Hematopoietic multipotent progenitor cell treated with erythropoietin and hydrocortisone succinate and interleukin-3 and kit ligand, for 8 days (in vitro differentiated cells): Measurements from ENCODE around the gene ASAP3.
"Not testable (repeated sequence)": the region's sequence is repeated elsewhere in the genome, so short reads cannot be mapped to it uniquely, and the experiment has no call there.

ENCODE experiments used
- DNase-seq: peaks from one replicate; pipeline ENCODE4 v3.0.0-alpha.2; 2015

Gene ASAP3

DNA sequence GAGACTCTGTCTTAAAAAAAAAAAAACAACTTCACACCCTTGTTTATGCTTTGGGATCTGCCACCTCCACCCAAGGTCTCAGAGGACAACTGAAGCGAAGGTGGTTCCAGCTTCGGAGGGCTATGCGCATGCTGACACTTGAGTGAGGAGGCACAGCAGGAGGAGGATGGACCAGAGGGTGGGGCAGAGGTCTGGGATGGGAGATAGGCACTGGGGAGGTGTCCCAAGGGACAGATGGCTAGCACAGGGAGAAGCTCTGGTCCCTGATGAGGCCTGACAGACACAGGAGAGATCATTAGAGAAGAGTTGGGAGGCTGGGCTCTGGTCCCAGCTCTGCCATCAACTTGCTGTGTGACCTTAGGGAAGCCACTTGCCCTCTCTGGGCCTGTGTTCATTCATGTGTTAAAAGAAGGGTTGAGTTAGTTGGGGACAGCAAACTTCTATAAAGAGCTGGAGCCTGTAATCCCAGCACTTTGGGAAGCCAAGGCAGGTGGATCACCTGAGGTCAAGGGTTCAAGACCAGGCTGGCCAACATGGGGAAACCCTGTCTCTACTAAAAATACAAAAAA lies 30.2 kb upstream of the ASAP3 start:
- DNase-seq, result peak; percentile 90

GRCh38 chr1:23509896-23510295 lies 25.9 kb upstream of the ASAP3 start:
- DNase-seq, result no peak

- DNase-seq, result no peak
These were observed 22.6 kb upstream of the ASAP3 start for GRCh38 chr1:23506376-23507107.

GRCh38 chr1:23505851-23506250 lies 21.9 kb upstream of the ASAP3 start:
- no peak for DNase-seq

DNA sequence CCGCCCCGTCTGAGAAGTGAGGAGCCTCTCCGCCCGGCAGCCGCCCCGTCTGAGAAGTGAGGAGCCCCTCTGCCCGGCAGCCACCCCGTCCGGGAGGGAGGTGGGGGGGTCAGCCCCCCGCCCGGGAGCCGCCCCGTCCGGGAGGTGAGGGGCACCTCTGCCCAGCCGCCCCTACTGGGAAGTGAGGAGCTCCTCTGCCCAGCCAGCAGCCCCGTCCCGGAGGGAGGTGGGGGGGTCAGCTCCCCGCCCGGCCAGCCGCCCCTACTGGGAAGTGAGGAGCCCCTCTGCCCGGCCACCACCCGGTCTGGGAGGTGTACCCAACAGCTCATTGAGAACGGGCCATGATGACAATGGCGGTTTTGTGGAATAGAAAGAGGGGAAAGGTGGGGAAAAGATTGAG lies 20.2 kb upstream of the ASAP3 start:
- DNase-seq, result not testable (repeated sequence)

- DNase-seq, result no peak
These were observed 19.0 kb upstream of the ASAP3 start for GRCh38 chr1:23502951-23503350.

- no peak for DNase-seq
These were observed 16.5 kb upstream of the ASAP3 start for GRCh38 chr1:23500466-23500865.

- DNase-seq, result no peak
These were observed 13.9 kb upstream of the ASAP3 start for GRCh38 chr1:23497777-23498439.

DNA sequence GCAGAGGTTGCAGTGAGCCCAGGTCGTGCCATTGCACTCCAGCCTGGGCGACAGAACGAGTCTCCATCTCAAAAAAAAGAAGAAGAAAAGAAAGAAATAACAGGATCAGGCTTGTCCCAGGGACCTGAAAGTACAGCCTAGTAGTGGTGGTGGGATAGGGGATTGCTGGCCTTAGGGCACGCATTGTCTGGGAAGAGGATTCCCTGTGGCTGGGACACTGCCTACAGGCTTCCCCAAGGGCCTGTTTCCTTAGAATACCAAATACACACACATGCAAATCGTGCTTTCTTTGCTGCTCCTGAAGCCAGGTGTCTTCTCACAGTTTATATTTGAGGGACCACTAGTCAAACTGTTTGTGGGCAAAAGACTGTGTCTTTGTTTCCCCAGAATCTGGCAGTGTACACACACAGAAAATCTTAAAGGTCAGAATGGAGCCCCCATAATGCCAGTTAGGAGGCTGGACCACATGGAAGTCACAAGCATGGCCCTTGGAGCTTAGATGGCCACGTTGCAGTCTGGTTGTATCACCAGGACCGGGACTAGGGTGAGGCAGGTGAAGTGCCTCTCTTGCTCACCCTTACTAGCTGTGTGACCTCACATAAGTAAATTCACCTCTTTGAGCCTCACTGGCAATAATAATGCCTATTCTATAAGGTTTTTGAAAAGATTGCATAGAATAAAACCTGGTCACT lies 12.7 kb upstream of the ASAP3 start:
- no peak for DNase-seq

DNA sequence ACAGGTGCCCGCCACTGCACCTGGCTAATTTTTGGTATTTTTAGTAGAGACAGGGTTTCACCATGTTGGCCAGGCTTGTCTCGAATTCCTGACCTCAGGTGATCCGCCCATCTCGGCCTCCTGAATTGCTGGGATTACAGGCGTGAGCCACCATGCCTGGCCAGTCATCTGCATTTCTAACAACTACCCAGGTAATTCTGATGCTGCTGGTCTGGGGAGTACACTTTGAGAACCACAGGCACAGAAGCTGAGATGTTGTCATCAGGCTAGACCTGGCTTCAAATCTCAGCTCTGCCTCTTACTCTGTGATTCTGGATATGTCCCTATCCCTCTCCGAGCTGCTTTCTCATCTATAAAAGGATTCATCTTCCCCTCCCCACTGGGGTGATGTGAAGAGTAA lies 10.9 kb upstream of the ASAP3 start:
- not testable (repeated sequence) for DNase-seq

DNA sequence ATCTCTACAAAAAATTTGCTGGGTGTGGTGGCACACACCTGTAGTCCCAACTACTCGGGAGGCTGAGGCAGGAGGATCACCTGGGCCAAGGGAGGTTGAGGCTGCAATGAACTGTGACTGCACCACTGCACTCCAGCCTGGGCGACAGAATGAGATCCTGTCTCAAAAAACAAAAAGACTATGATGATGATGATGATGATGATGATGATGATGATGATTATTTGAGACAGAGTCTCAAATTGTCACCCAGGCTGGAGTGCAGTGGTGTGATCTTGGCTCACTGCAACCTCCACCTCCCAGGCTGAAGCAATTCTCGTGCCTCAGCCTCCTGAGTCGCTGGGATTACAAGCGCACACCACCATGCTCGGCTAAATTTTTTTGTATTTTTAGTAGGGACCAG lies 8.8 kb upstream of the ASAP3 start:
- not testable (repeated sequence) for DNase-seq

DNA sequence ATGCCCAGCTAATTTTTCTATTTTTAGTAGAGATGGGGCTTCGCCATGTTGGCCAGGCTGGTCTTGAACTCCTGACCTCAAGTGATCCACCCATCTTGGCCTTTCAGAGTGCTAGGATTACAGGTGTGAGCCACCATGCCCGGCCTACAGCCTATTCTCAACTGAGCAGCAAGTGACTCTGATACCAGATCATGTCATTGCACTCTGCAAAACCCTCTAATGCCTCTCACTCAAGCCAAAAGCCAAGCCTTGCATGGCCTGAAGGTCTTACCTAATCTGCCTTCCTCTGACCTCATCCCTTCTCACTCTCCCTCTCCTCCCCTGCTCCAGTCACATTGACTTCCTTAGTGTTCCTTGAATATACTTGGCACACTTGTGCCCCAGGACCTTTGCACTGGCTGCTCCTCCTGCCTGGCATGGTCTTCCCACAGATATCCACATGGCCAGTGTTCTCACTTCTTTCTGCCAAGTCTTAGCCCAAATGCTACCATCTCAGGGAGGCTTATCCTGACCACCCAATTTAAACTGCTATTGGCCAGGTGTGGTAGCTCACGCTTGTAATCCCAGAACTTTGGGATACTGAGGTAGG lies 8.2 kb upstream of the ASAP3 start:
- no peak for DNase-seq

DNA sequence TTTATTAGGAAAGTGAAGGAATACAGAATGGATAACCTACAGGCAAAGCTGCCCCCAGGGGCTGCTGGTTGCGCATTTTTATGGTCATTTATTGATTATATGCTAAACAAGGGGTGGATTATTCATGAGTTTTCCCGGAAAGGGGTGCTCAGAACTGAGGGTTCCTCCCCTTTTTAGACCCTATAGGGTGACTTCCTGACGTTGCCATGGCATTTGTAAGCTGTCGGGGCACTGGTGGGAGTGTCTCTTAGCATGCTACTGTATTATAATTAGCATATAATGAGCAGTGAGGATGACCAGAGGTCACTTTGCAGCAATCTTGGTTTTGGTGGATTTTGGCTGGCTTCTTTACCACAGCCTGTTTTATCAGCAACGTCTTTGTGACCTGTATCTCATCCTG lies 5.9 kb upstream of the ASAP3 start:
- DNase-seq, result no peak

GRCh38 chr1:23485002-23485332 lies 988 bp upstream of the ASAP3 start:
- no peak for DNase-seq

GRCh38 chr1:23484253-23485001 lies 448 bp upstream of the ASAP3 start:
- peak; percentile 86 for DNase-seq

DNA sequence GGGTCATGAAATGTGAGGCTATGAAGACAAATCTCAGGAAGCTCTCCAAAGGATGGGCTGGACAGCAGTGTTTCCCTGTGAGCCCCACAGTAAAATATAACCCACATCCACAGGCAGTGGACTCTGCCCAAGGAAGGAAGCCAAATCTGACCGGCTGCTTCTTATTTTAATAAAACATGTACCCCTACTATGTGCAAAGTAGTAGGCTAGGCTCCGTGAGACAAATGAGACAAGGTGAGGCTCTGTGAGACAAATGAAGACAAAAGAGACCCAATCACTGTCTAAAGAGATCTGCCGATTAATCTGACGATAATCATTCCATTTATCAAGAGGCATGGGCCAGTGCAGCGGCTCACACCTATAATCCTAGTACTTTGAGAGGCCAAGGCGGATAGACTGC lies 2.1 kb downstream of the ASAP3 start:
- no peak for DNase-seq

GRCh38 chr1:23481026-23481597 lies 2.9 kb downstream of the ASAP3 start:
- no peak for DNase-seq

- DNase-seq, result no peak
These were observed 3.6 kb downstream of the ASAP3 start for GRCh38 chr1:23480187-23481025.

DNA sequence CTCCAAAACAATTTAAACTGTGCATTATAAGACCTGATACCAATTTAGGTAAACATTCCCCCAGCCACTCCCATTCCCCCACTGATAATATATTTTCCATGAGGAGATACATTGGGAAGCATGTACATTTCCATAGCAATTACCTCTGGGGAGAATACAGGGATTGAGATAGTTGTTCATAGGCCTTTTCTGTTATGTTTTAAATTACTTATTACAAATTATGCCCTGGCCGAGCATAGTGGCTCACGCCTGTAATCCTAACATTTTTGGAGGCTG lies 4.4 kb downstream of the ASAP3 start:
- DNase-seq, result no peak

- no peak for DNase-seq
These were observed 4.9 kb downstream of the ASAP3 start for GRCh38 chr1:23478896-23479665.
